Amygdala (tissue), 56 donors: ENCODE data around the gene ENTPD6.
"Not testable (repeated sequence)": the region's sequence is repeated elsewhere in the genome, so short reads cannot be mapped to it uniquely, and the experiment has no call there.

Experiments
- DNase-seq, 56 donors: peaks; one replicate each; lab custom pipeline; 2025; lab: John Stamatoyannopoulos, UW

ENTPD6 gene

DNA sequence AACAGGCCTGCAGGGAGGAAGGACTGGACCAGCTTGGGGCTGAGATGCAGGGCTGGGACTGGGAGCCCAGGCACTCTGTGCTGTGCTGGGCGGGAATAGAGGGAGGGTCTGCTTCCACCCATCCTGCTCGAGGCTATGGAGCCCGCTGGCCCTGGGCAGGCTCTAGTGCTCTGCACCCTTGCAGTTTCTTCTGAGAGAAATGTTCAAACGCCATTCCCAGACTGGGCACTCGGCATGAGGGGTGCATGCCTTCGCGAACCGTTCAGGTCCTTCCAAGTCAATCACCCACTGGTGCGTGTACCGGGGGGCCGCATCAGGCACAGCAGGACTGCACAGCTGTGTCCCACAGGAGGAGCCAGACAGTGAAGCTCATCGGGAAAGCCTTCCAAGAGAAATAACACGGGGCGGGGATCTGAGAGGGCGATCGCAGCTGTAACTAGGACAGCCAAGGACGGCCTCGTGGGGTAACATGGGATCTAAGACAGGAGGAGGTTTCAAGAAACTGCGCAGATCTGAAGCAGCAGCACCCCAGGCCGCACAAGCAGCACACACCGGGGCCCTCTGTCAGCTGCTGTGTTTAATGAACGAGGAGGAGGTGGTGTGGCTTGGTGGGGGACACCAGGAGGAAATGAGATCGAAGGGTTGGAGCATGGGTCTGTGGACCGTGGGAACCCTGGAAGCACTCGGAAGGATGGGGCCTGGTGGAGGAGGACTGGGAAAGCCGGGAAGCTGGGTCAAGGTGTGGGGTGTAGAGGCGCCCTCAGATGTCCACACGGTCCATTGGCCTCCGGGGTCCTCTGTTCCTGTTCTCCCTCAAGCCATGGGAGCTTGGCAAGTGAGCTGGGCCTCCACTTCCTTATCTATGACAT is 26.3 kb downstream of the ENTPD6 start:
- DNase-seq, result no peak

- DNase-seq, result no peak
Measured at GRCh38 chr20:25222461-25223178, 27.1 kb downstream of the ENTPD6 start.

- no peak for DNase-seq
Measured at GRCh38 chr20:25223179-25223661, 27.7 kb downstream of the ENTPD6 start.

DNA sequence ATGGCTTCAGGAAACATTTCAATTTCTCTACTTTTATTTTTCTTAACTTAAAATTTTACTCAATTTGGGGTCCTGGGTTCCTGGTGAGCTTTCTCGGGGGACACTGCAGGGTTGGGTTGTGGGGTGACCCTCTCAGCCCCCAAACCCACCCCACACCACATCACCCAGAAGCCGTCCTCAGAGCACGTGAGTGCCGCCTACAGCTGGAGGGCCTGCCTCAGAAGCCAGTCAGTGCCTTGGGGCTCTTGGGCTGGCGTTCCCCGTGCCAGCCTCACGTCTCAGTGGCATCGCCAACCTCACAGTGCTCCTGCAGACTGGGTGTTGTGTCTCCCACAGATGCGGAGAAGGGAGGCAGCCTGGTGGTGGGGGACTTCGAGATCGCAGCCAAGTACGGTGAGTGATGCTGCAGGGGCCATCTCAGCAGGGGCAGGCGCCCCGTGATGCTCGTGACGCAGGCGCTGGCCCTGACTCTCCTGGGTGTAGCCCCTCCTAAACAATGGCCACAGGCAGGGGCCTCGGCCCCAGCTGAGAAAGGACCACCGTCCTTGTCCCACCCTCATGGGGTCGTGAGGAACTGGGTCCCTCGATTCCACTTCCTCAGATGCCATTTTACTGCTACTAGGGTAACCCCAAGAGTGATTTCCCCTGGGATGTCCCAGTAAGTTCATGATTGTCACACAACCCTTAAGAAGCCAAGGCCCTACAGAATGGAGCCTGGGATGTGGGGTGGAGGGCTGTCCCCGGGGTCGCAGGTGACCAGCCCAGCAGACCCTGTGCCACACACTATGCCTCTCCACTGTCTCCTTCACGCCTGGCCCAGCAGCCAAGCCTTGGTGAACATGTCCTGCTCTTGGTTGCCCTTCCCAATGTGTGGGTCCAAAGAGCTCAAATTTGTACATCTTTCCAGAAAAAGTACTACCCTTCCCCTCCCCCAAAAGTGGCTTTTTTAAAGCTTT is 28.5 kb downstream of the ENTPD6 start:
- no peak for DNase-seq

GRCh38 chr20:25224941-25225340 is 29.4 kb downstream of the ENTPD6 start:
- DNase-seq, result no peak

DNA sequence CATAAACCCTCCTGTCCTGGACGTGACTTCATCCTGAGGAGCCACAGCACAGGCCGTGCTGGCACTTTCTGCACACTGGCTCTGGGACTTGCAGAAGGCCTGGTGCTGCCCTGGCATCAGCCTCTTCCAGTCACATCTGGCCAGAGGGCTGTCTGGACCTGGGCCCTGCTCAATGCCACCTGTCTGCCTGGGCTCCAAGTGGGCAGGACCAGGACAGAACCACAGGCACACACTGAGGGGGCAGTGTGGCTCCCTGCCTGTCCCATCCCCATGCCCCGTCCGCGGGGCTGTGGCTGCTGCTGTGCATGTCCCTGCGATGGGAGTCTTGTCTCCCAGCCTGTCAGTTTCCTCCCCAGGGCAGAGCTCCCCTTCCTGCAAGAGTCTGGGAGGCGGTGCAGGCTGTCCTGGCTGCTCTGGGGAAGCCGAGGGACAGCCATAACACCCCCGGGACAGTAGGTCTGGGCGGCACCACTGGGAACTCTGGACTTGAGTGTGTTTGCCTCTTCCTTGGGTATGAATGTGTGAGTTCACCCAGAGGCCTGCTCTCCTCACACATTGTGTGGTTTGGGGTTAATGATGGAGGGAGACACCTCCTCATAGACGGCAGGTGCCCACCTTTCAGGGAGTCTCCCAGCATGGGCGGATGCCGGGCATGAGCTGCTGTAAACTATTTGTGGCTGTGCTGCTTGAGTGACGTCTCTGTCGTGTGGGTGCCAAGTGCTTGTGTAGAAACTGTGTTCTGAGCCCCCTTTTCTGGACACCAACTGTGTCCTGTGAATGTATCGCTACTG is 30.3 kb downstream of the ENTPD6 start:
- no peak for DNase-seq

GRCh38 chr20:25226433-25227316 is 31.2 kb downstream of the ENTPD6 start:
- DNase-seq, result peak in 12 of 56 donors; percentile 9 to 62 (median 34)

- DNase-seq, result no peak
Measured at GRCh38 chr20:25227317-25227831, 31.9 kb downstream of the ENTPD6 start.

DNA sequence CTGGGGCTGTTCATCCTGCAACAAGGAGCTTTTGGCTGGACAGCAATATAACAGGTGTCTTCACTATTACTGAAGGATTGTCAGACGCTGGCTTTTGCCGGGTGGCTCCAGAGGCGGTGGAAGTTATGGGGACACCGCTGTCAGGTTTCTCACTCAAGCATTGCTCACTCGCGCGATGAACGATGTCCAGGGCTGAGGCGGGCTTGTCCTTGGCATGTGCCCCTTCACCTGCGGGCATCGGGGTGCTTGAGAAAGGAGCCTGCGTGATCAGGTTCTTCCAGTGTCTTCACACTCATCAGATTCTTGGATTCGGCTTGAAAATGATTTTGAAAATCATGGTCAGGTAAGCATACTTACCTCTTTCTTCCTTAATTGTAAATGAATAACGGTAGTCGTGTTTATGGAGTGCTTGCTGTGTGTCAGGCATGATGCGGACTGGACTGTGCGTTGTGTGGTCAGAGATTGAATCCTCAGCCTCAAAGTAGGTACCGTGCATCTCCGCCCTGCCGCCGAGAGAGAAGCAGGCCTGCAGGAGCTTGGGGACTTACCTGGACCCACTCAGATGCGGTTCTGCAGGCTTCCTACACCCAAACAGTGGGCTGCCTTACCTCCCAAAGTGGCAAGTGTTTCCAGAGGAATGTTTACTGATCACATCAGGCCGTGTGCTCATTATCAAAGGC is 34.1 kb downstream of the ENTPD6 start:
- DNase-seq, result no peak

DNA sequence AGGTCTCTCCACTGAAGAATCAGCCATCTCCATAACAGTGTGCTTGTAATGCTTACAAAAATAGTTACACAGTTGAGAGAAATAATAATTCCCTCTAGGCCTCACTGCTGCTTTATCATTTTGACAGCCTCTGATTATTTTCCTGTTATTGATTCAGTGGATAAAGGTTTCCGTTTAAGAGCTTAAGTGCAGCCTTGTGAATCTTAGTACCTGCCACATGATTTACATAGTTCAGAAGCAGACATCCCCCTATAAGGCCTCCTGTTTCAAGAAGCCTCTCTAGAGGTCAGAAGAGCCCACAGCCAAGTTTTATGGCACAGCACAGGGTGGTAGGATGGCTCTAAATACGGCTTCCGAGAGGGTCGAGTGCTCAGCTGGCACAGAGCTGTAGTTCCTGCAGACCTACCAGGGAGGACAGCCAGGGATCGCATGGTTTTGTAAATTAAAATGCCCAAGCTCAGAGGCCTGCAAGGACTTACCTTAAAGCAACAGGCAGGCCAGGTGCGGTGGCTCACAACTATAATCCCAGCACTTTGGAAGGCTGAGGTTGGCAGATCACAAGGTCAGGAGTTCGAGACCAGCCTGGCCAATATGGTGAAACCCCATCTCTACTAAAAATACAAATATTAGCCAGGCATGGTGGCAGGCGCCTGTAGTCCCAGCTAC is 34.8 kb downstream of the ENTPD6 start:
- DNase-seq, result no peak

- DNase-seq, result no peak
Measured at GRCh38 chr20:25233016-25233772, 37.7 kb downstream of the ENTPD6 start.

DNA sequence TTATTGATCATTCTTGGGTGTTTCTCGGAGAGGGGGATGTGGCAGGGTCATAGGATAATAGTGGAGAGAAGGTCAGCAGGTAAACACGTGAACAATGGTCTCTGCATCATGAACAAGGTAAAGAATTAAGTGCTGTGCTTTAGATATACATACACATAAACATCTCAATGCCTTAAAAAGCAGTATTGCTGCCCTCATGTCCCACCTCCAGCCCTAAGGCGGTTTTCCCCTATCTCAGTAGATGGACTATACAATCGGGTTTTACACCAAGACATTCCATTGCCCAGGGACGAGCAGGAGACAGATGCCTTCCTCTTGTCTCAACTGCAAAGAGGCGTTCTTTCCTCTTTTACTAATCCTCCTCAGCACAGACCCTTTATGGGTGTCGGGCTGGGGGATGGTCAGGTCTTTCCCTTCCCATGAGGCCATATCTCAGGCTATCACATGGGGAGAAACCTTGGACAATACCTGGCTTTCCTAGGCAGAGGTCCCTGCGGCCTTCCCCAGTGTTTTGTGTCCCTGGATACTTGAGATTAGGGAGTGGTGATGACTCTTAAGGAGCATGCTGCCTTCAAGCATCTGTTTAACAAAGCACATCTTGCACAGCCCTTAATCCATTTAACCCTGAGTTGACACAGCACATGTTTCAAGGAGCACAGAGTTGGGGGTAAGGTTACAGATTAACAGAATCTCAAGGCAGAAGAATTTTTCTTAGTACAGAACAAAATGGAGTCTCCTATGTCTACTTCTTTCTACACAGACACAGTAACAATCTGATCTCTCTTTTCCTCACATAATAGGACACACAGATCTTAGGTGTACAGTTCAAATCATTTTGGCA is 38.7 kb downstream of the ENTPD6 start:
- DNase-seq, result not testable (repeated sequence)

- no peak for DNase-seq
Measured at GRCh38 chr20:25236450-25237304, 41.2 kb downstream of the ENTPD6 start.

- DNase-seq, result peak in 12 of 56 donors; percentile 17 to 63 (median 32)
Measured at GRCh38 chr20:25237610-25238318, 42.3 kb downstream of the ENTPD6 start.
